B cell (primary cell): ENCODE data around the gene HS3ST3B1. TPM values are rescaled to one million over a fixed set of nuclear protein-coding genes. Genes with fewer than 3 reads are reported as not detected.

Experiments
- ATAC-seq: fragments of 200-7000 bp; cut with Tn5 transposase; one replicate; pipeline ENCODE4 v1.10.0; 2021; ENCODE audit warnings: low read depth, mild to moderate bottlenecking, moderate number of reproducible peaks, moderate library complexity
- CTCF ChIA-PET: fragments of 350-600 bp; sonication (Branson Sonifier 250); formaldehyde crosslinking; loops from one replicate; lab custom pipeline; 2021; ENCODE audit warnings: antibody characterized with exemption, inconsistent platforms; lab: Charles Lee
- POLR2A ChIA-PET: fragments of 350-600 bp; sonication (Branson Sonifier 250); formaldehyde crosslinking; loops from one replicate; lab custom pipeline; 2021; ENCODE audit warnings: antibody characterized with exemption; lab: Charles Lee
- DNase-seq: peaks from one replicate; pipeline ENCODE4 v3.0.0; 2013
- H2AFZ ChIP-seq: 2 replicates; pipeline ENCODE4 v1.6.1; 2012; ENCODE audit warnings: mild to moderate bottlenecking, low read depth, low read length; ENCODE audit not compliant: insufficient read depth, poor library complexity, severe bottlenecking
- H3K27ac ChIP-seq, 2 donors: 1 replicate in 1 of 2; 2 replicates in 1 of 2; pipeline ENCODE4 v1.5.1; 2012 to 2013; ENCODE audit warnings: low read length in 2 of 2, mild to moderate bottlenecking in 2 of 2, moderate library complexity in 1 of 2
- H3K27me3 ChIP-seq, 4 experiments: fragments of 200-600 bp in 1 of 4; sonication (generic) in 1 of 4; replicated peaks in 1 of 4; 1 replicate in 2 of 4; 2 replicates in 2 of 4; pipeline versions ENCODE4 v1.6.1 to v1.7.0; 2013 to 2016; ENCODE audit warnings: low read length in 3 of 4, mild to moderate bottlenecking in 2 of 4, mixed read lengths in 1 of 4, moderate library complexity in 1 of 4; ENCODE audit not compliant: insufficient read depth in 4 of 4, control insufficient read depth in 3 of 4; ENCODE audit errors: control extremely low read depth in 1 of 4
- H3K36me3 ChIP-seq, 2 experiments: replicated peaks in 1 of 2; 1 replicate in 1 of 2; 2 replicates in 1 of 2; pipeline versions ENCODE4 v1.6.1 to v1.7.1; 2013; ENCODE audit warnings: low read length in 1 of 2; ENCODE audit not compliant: insufficient read depth in 2 of 2, control insufficient read depth in 1 of 2; ENCODE audit errors: control extremely low read depth in 1 of 2, extremely low read depth in 1 of 2
- H3K4me1 ChIP-seq, 2 donors: fragments of 200-600 bp in 1 of 2; sonication (generic) in 1 of 2; 1 replicate in 1 of 2; 2 replicates in 1 of 2; pipeline versions ENCODE4 v1.5.1 to v1.6.1; 2013 to 2017; ENCODE audit warnings: low read length in 2 of 2; ENCODE audit not compliant: control insufficient read depth in 2 of 2, insufficient read depth in 2 of 2
- H3K4me2 ChIP-seq: replicated peaks from 2 replicates; pipeline ENCODE3; 2012; ENCODE audit warnings: mild to moderate bottlenecking, low read depth, low read length; ENCODE audit not compliant: poor library complexity, severe bottlenecking
- H3K4me3 ChIP-seq, 5 experiments: fragments of 200-600 bp in 1 of 5; sonication (generic) in 1 of 5; 1 replicate in 3 of 5; 2 replicates in 2 of 5; pipeline versions ENCODE4 v1.5.1 to v1.7.0; 2011 to 2016; ENCODE audit warnings: low read length in 4 of 5, mild to moderate bottlenecking in 4 of 5, low read depth in 2 of 5, control low read depth in 1 of 5, moderate library complexity in 1 of 5; ENCODE audit not compliant: insufficient read depth in 1 of 5; ENCODE audit errors: control extremely low read depth in 1 of 5, extremely low read depth in 1 of 5
- H3K79me2 ChIP-seq: fragments of 200-600 bp; sonication (generic); one replicate; pipeline ENCODE4 v1.6.0; 2016; ENCODE audit warnings: low read length; ENCODE audit not compliant: control insufficient read depth, insufficient read depth
- H3K9ac ChIP-seq: fragments of 200-600 bp; sonication (generic); 2 replicates; pipeline ENCODE4 v1.6.1; 2017; ENCODE audit warnings: mild to moderate bottlenecking, low read length, moderate library complexity
- H3K9me3 ChIP-seq, 3 donors: one replicate each; pipeline versions ENCODE4 v1.6.1 to v1.7.1; 2013; ENCODE audit warnings: low read length in 2 of 3; ENCODE audit not compliant: control insufficient read depth in 2 of 3, insufficient read depth in 1 of 3; ENCODE audit errors: control extremely low read depth in 1 of 3
- H4K20me1 ChIP-seq: 2 replicates; pipeline ENCODE4 v1.6.0; 2012; ENCODE audit warnings: mild to moderate bottlenecking, low read length; ENCODE audit not compliant: insufficient read depth, control insufficient read depth, poor library complexity, severe bottlenecking
- H3K27ac Mint-ChIP-seq: one replicate; pipeline ENCODE4 v1.8.0; 2021; ENCODE audit warnings: mixed read lengths
- H3K27me3 Mint-ChIP-seq: one replicate; pipeline ENCODE4 v1.8.0; 2021; ENCODE audit warnings: mixed read lengths
- H3K4me1 Mint-ChIP-seq: one replicate; pipeline ENCODE4 v1.8.0; 2021; ENCODE audit warnings: mixed read lengths
- H3K4me3 Mint-ChIP-seq: one replicate; pipeline ENCODE4 v1.8.0; 2021; ENCODE audit warnings: mixed read lengths
- H3K9me3 Mint-ChIP-seq: one replicate; pipeline ENCODE4 v1.8.0; 2022; ENCODE audit warnings: mixed read lengths; ENCODE audit not compliant: insufficient read depth
- CTCF ChIP-seq: fragments of 200-600 bp; IDR thresholded peaks from one replicate; pipeline ENCODE4 v1.8.0; 2022; ENCODE audit warnings: antibody characterized with exemption, mild to moderate bottlenecking
- EZH2 ChIP-seq: IDR thresholded peaks from 2 replicates; pipeline ENCODE4 v1.6.1; 2012; ENCODE audit warnings: borderline replicate concordance, low read depth, mild to moderate bottlenecking, moderate library complexity, low read length; ENCODE audit not compliant: insufficient read depth, poor library complexity, severe bottlenecking
- WGBS: methylation state at CpG from one replicate; pipeline ENCODE4 v1.1.5; 2013; ENCODE audit warnings: missing lambda C conversion rate; ENCODE audit not compliant: insufficient coverage; 5-methylcytosine and 5-hydroxymethylcytosine counted together
- intact Hi-C: fragments of 100-400 bp; cut with micrococcal nuclease; formaldehyde crosslinking; loops from one replicate; pipeline ENCODE4 v1.10.0; 2022
- polyA plus RNA-seq: library from polyadenylated mRNA; depleted of rRNA; stranded (reverse); fragments of >200 nt; gene quantifications from 2 replicates; pipeline ENCODE4 v1.2.3, GENCODE V29; 2012
- total RNA-seq, 2 donors: library from RNA; stranded (reverse); fragments of 120-200 nt in 1 of 2; gene quantifications; 1 replicate in 1 of 2; 2 replicates in 1 of 2; pipeline versions ENCODE4 v1.2.3 to v1.2.4, GENCODE V29; 2013 to 2022

HS3ST3B1 gene
- total and polyA plus RNA-seq, 2 donors (not counting 1 experiment from before 2014, with no cell fraction given), result 0.75 to 8.4 TPM

GRCh38 chr17:14305785-14306496 is 5.1 kb downstream of the HS3ST3B1 start:
- no peak overlapping the region for H3K4me3 ChIP-seq
- no peak overlapping the region for H3K27ac Mint-ChIP-seq
- H3K79me2 ChIP-seq, result peaks cover 3% of the 10 kb centered on the region
- no peak overlapping the region for H3K9ac ChIP-seq
- H3K9me3 Mint-ChIP-seq, result no peaks in the 10 kb centered on the region
- ChIA-PET CTCF (no interaction called here), POLR2A (no interaction called here)
- ATAC-seq (no peak), DNase-seq (no peak)
- H3K27me3 Mint-ChIP-seq, result peaks cover 42% of the 10 kb centered on the region
- no peaks in the 10 kb centered on the region for H3K36me3 ChIP-seq
- H4K20me1 ChIP-seq, result peaks cover 7% of the 10 kb centered on the region
- H3K4me3 Mint-ChIP-seq, result no peak overlapping the region
- H3K27me3 ChIP-seq, result peaks cover 0 to 49% (median 21%) of the 10 kb centered on the region in 4 experiments
- H3K4me1 ChIP-seq, result peaks cover 34 to 40% of the 10 kb centered on the region in 2 donors
- H3K27ac ChIP-seq, result no peak overlapping the region
- H3K4me1 Mint-ChIP-seq, result peaks cover 36% of the 10 kb centered on the region
- H2AFZ ChIP-seq, result no peak overlapping the region
- 100% methylated on average over 1 of the region's 6 CpGs for WGBS
- TF ChIP-seq EZH2, result no peak
- TF ChIP-seq CTCF, result no peak
- H3K4me2 ChIP-seq, result no peak overlapping the region
- peaks cover 0 to 38% (median 0%) of the 10 kb centered on the region in 3 donors for H3K9me3 ChIP-seq
- intact Hi-C loops, result no loop called here

- ATAC-seq (no peak), DNase-seq (no peak)
- H3K27me3 Mint-ChIP-seq, result peaks cover 42% of the 10 kb centered on the region
- Histone ChIP-seq H3K36me3 (no peaks in the 10 kb centered on the region), H3K9me3 (peaks cover 0 to 35% (median 0%) of the 10 kb centered on the region in 3 donors), H3K27me3 (peaks cover 0 to 45% (median 20%) of the 10 kb centered on the region in 4 experiments), H4K20me1 (peaks cover 7% of the 10 kb centered on the region), H3K4me2 (no peak overlapping the region), H3K27ac (no peak overlapping the region), H2AFZ (no peak overlapping the region), H3K4me1 (peaks cover 33 to 34% of the 10 kb centered on the region in 2 donors), H3K4me3 (no peak overlapping the region), H3K79me2 (peaks cover 3% of the 10 kb centered on the region), H3K9ac (no peak overlapping the region)
- H3K9me3 Mint-ChIP-seq, result no peaks in the 10 kb centered on the region
- POLR2A ChIA-PET, result no interaction called here
- H3K4me3 Mint-ChIP-seq, result no peak overlapping the region
- intact Hi-C loops, result no loop called here
- no peak overlapping the region for H3K27ac Mint-ChIP-seq
- TF ChIP-seq EZH2, result no peak
- TF ChIP-seq CTCF, result no peak
- peaks cover 34% of the 10 kb centered on the region for H3K4me1 Mint-ChIP-seq
- CTCF ChIA-PET, result no interaction called here
Measured at GRCh38 chr17:14306596-14306995, 5.7 kb downstream of the HS3ST3B1 start.
